ENCODE measurements around the gene EHBP1L1.

The EHBP1L1 gene

DNA sequence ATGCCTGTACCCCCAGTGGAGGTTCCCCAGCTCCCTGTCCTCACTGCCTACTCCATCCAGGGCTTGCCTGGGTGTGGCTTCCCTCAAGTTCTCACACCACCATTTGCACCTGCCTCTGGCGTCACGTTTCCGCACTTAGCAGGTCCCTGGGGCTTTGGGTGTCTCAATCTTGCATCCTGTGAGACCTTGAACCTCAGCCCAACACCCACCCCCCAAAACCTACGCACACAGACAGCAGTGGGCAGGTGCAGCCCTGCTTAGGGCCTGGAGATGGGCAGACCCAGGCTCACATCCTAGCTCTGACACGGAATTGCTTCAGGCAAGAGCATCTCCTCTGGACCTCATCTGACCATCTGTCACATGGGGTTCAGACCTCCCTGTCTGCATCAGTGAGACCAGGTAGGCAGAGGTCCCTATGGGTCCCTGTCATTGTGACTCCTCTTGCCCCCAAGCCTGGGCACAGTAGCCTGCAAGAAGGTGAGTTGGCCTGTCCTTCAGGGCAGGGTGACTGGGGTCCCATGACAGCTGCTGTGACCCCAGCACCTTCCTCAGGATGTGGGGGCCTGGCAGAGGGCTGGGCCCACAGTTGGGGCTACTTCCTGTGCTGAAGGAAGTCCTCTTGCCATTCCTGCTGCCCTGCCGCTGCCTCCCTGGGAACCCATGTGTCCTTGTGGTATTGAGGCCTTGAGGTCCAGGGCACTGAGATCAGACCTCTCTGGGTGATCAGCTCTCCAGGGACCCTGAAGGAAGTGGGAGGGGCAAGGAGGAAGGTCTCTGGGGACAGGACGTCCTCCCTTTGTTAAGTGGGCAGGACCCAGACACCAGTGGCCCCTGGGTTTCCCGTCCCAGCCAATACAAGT, 64.0 kb downstream of the EHBP1L1 start:
- no peak for ATAC-seq
- TF ChIP-seq PPARA (CRISPR knock-in tag; IDR thresholded peaks at IDR 0.05; ENCODE audit: borderline replicate concordance): no peak
- no peak for TF ChIP-seq CREB5 (CRISPR knock-in tag; IDR thresholded peaks at IDR 0.05; ENCODE audit: low read depth)
- no peak for TF ChIP-seq ZNF70 (CRISPR knock-in tag; IDR thresholded peaks at IDR 0.05)
- no peak for TF ChIP-seq OSR1 (CRISPR knock-in tag; IDR thresholded peaks at IDR 0.05)
- TF ChIP-seq ISL1 (CRISPR knock-in tag; IDR thresholded peaks at IDR 0.05): no peak
- TF ChIP-seq, protein P1, sequence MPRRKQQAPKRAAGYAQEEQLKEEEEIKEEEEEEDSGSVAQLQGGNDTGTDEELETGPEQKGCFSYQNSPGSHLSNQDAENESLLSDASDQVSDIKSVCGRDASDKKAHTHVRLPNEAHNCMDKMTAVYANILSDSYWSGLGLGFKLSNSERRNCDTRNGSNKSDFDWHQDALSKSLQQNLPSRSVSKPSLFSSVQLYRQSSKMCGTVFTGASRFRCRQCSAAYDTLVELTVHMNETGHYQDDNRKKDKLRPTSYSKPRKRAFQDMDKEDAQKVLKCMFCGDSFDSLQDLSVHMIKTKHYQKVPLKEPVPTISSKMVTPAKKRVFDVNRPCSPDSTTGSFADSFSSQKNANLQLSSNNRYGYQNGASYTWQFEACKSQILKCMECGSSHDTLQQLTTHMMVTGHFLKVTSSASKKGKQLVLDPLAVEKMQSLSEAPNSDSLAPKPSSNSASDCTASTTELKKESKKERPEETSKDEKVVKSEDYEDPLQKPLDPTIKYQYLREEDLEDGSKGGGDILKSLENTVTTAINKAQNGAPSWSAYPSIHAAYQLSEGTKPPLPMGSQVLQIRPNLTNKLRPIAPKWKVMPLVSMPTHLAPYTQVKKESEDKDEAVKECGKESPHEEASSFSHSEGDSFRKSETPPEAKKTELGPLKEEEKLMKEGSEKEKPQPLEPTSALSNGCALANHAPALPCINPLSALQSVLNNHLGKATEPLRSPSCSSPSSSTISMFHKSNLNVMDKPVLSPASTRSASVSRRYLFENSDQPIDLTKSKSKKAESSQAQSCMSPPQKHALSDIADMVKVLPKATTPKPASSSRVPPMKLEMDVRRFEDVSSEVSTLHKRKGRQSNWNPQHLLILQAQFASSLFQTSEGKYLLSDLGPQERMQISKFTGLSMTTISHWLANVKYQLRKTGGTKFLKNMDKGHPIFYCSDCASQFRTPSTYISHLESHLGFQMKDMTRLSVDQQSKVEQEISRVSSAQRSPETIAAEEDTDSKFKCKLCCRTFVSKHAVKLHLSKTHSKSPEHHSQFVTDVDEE (CRISPR knock-in tag; IDR thresholded peaks at IDR 0.05): no peak
- no peak for TF ChIP-seq BACH2 (CRISPR knock-in tag; IDR thresholded peaks at IDR 0.05; ENCODE audit: borderline replicate concordance)
- no peak for TF ChIP-seq TOX (CRISPR knock-in tag; IDR thresholded peaks at IDR 0.05; ENCODE audit: borderline replicate concordance)
- no peak for TF ChIP-seq CSRNP3 (CRISPR knock-in tag; IDR thresholded peaks at IDR 0.05)
- no peak for TF ChIP-seq ZC3H10 (CRISPR knock-in tag; IDR thresholded peaks at IDR 0.05)
- no peak for TF ChIP-seq ZFP3 (CRISPR knock-in tag; IDR thresholded peaks at IDR 0.05)
- no peak for TF ChIP-seq ZNF8 (CRISPR knock-in tag; IDR thresholded peaks at IDR 0.05)
- TF ChIP-seq CSDC2 (CRISPR knock-in tag; IDR thresholded peaks at IDR 0.05): no peak
- TF ChIP-seq ESRRG (CRISPR knock-in tag; IDR thresholded peaks at IDR 0.05): no peak
- no peak for TF ChIP-seq SNAI2 (CRISPR knock-in tag; IDR thresholded peaks at IDR 0.05)
- TF ChIP-seq POU6F1 (CRISPR knock-in tag; IDR thresholded peaks at IDR 0.05; ENCODE audit: borderline replicate concordance, low read depth): no peak
- no peak for TF ChIP-seq RARB (CRISPR knock-in tag; IDR thresholded peaks at IDR 0.05)
- TF ChIP-seq ZFP30 (CRISPR knock-in tag; IDR thresholded peaks at IDR 0.05): no peak

DNA sequence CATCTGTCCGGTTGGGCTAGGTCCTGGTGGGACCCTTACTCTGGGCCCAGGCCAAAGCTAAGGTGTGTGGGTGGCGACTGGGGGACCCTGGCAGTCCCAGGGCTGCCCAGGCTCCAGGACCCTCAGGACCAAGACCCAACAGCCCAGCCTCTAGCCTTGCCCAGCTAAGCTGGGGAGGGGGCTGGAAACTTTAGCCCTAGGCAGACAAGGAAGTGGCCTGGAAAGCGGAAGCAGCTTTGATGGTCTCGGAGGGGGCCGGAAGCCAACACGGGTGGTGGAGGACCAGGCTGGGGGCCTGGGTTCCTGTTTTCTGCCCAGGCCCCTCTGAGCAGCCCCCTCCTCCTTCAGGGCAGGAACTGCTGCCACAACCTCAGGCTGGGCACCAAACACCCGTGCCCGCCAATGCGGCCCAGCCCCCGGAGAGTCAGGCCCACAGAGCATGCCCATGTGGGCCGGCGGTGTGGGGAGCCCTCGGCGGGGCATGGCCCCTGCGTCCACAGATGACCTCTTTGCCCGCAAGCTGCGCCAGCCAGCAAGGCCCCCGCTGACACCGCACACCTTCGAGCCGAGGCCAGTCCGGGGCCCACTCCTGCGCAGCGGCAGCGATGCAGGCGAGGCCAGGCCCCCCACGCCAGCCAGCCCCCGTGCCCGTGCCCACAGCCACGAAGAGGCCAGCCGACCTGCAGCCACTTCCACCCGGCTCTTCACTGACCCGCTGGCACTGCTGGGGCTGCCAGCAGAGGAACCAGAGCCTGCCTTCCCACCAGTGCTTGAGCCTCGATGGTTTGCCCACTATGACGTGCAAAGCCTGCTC, 64.8 kb downstream of the EHBP1L1 start:
- TF ChIP-seq PPARA (CRISPR knock-in tag; IDR thresholded peaks at IDR 0.05; ENCODE audit: borderline replicate concordance): no peak
- no peak for TF ChIP-seq BACH2 (CRISPR knock-in tag; IDR thresholded peaks at IDR 0.05; ENCODE audit: borderline replicate concordance)
- no peak for TF ChIP-seq ISL1 (CRISPR knock-in tag; IDR thresholded peaks at IDR 0.05)
- TF ChIP-seq ZNF8 (CRISPR knock-in tag; IDR thresholded peaks at IDR 0.05): no peak
- no peak for TF ChIP-seq OSR1 (CRISPR knock-in tag; IDR thresholded peaks at IDR 0.05)
- no peak for TF ChIP-seq GLIS3 (CRISPR knock-in tag; IDR thresholded peaks at IDR 0.05)
- TF ChIP-seq SNAI2 (CRISPR knock-in tag; IDR thresholded peaks at IDR 0.05): no peak
- no peak for TF ChIP-seq ARNTL (CRISPR knock-in tag; IDR thresholded peaks at IDR 0.05; ENCODE audit: borderline replicate concordance, low read depth)
- no peak for ATAC-seq

- TF ChIP-seq ARNTL (CRISPR knock-in tag; IDR thresholded peaks at IDR 0.05; ENCODE audit: borderline replicate concordance, low read depth) (no peak), ZNF565 (CRISPR knock-in tag; conservative IDR thresholded peaks at IDR 0.05; ENCODE audit: low read depth) (no peak), SNAI2 (CRISPR knock-in tag; IDR thresholded peaks at IDR 0.05) (no peak), ZFP30 (CRISPR knock-in tag; IDR thresholded peaks at IDR 0.05) (no peak), TCF4 (CRISPR knock-in tag; IDR thresholded peaks at IDR 0.05; ENCODE audit: borderline replicate concordance) (no peak)
- no peak for ATAC-seq
Measured at GRCh38 chr11:65641297-65642013, 65.6 kb downstream of the EHBP1L1 start.
